WTC11 (cell line): Measurements from ENCODE around the gene OR52B4.

Source experiments
- ATF1 ChIP-seq: sonication (generic); formaldehyde crosslinking; IDR thresholded peaks from 2 replicates; pipeline ENCODE4 v1.8.1; 2023; ENCODE audit warnings: mild to moderate bottlenecking, moderate library complexity, missing genetic modification reagents
- ATF6 ChIP-seq: sonication (generic); formaldehyde crosslinking; IDR thresholded peaks from 2 replicates; pipeline ENCODE4 v1.8.1; 2023; ENCODE audit warnings: mild to moderate bottlenecking, missing genetic modification reagents
- CTCF ChIP-seq: fragments of 200-600 bp; IDR thresholded peaks from 2 replicates; pipeline ENCODE4 v1.8.0; 2022; ENCODE audit warnings: antibody characterized with exemption
- FOXP1 ChIP-seq: sonication (generic); formaldehyde crosslinking; IDR thresholded peaks from 2 replicates; pipeline ENCODE4 v1.8.0; 2022; ENCODE audit warnings: missing genetic modification reagents, mild to moderate bottlenecking, moderate library complexity, borderline replicate concordance
- FOXP4 ChIP-seq: sonication (generic); formaldehyde crosslinking; IDR thresholded peaks from 2 replicates; pipeline ENCODE4 v1.8.0; 2022; ENCODE audit warnings: mild to moderate bottlenecking, missing genetic modification reagents
- JUN ChIP-seq: sonication (generic); formaldehyde crosslinking; IDR thresholded peaks from 2 replicates; pipeline ENCODE4 v1.8.0; 2023; ENCODE audit warnings: mild to moderate bottlenecking, missing genetic modification reagents
- NFE2L1 ChIP-seq: sonication (generic); formaldehyde crosslinking; IDR thresholded peaks from 2 replicates; pipeline ENCODE4 v1.8.1; 2023; ENCODE audit warnings: missing genetic modification reagents
- NR2C2 ChIP-seq: sonication (generic); formaldehyde crosslinking; IDR thresholded peaks from 2 replicates; pipeline ENCODE4 v1.8.0; 2022; ENCODE audit warnings: mild to moderate bottlenecking, missing genetic modification reagents
- PRDM15 ChIP-seq: sonication (generic); formaldehyde crosslinking; IDR thresholded peaks from 2 replicates; pipeline ENCODE4 v1.8.0; 2022; ENCODE audit warnings: missing genetic modification reagents
- RORB ChIP-seq: fragments of 250-450 bp; sonication (Bioruptor Pico); IDR thresholded peaks from 2 replicates; pipeline ENCODE4 v1.9.0; 2021; ENCODE audit warnings: mild to moderate bottlenecking
- SP1 ChIP-seq: sonication (generic); formaldehyde crosslinking; conservative IDR thresholded peaks from 2 replicates; pipeline ENCODE4 v1.8.1; 2022; ENCODE audit warnings: missing genetic modification reagents
- TCF7 ChIP-seq: sonication (generic); formaldehyde crosslinking; IDR thresholded peaks from 2 replicates; pipeline ENCODE4 v1.8.0; 2022; ENCODE audit warnings: mild to moderate bottlenecking, low read depth, missing genetic modification reagents, moderate library complexity
- ZNF263 ChIP-seq: sonication (generic); formaldehyde crosslinking; IDR thresholded peaks from 2 replicates; pipeline ENCODE4 v1.8.1; 2022; ENCODE audit warnings: low read depth, mild to moderate bottlenecking, moderate library complexity, missing genetic modification reagents

GRCh38 chr11:4416306-4416705 is 48.1 kb upstream of the OR52B4 start:
- TF ChIP-seq FOXP1 (CRISPR knock-in tag) (no peak), JUN (CRISPR knock-in tag) (no peak), RORB (CRISPR knock-in tag) (no peak), TCF7 (CRISPR knock-in tag) (no peak), CTCF (no peak), ZNF263 (CRISPR knock-in tag) (no peak), ATF6 (CRISPR knock-in tag) (no peak), SP1 (CRISPR knock-in tag) (no peak), ATF1 (no peak), PRDM15 (CRISPR knock-in tag) (no peak), NR2C2 (CRISPR knock-in tag) (no peak), FOXP4 (CRISPR knock-in tag) (no peak), NFE2L1 (CRISPR knock-in tag) (no peak)
